ENCODE results near the gene MPG.
"Not testable (repeated sequence)": the region's sequence is repeated elsewhere in the genome, so short reads cannot be mapped to it uniquely, and the experiment has no call there.

The MPG gene

GRCh38 chr16:112153-112840, 34.3 kb downstream of the MPG start:
- DNase-seq (ENCODE audit: low read depth, low spot score): no peak

DNA sequence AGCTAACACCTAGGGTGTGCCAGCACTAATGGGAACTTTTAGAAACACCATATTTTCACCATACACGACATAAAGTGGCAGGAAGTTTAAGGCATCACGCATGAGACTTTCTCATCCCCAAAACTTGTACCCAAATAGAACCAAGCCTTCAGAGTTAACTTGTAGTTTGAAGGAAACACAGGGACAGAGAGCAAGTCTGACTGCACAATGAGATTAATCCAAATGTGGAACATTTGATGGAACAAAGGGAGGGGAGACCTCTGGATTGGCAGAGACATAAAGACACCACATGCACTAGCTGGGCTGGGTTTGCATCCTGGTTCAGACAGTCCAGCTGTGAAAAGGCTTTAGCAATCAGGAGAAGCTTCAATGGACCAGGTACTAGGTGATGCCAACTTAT, 36.3 kb downstream of the MPG start:
- DNase-seq (ENCODE audit: low read depth, low spot score): no peak

DNA sequence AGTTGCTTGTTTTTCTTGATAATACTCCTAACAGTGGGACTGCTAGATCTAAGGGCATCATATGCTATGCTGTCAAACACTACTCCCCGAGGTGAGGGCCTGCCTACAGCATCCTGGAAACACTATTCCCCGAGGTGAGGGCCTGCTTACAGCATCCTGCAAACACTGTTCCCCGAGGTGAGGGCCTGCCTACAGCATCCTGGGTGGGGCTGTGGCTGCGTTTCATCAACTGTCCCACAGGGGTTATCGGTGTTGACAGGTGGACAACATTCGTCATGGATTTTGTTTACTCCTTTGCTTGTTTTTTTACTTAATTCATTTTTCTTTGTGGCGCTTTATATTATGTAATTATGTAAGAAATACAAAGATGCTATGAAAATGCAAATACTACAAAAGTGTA, 38.0 kb downstream of the MPG start:
- no peak for DNase-seq (ENCODE audit: low read depth, low spot score)

DNA sequence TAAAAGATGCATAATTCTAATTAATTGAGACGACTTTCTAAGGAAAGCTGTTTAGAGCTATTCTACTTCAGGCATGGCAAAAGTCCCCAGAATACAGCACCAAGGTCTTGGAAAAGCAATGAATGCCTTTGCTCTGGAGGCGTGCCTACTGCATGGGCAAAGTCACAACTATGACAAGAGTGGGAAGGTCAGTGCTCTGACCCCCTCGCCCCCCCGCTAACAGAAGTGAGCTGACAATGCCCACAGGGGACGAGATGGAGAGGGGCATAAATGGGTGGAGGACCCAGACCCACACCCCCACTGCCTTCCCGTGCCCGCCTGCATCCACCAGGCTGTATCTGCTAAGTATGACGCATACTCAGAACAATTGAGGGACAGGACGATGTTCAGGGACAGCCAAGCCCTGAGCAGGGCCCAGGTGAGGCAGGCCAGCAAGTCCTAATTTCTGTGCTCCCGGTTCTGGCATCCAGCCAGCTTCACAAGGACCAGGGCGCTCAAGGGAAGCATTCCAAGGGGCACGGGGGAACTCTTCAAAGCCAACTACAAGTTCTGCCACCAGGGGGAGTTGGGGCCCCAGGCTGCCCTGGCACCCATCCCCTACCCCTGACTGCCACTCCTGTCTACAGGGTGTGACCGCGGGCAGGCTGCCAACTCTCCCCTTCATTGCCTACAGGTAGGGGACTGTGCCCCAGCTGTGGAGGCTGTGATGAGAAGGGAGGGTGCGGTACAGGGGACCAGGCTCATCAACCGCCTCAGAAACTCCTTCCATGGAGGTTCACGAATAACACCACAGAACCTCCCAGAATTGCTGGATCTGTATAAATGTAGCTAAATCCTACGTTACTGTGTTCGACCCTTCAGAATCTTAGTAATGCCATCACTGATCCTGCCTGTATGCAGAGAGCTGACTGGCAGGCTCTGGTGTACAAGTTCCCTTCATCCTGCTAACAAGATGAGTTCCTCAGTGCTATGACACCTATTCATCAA, 39.6 kb downstream of the MPG start:
- DNase-seq (ENCODE audit: low read depth, low spot score): peak; percentile 71

- no peak for DNase-seq (ENCODE audit: low read depth, low spot score)
These were observed 40.8 kb downstream of the MPG start for GRCh38 chr16:118857-119256.

DNA sequence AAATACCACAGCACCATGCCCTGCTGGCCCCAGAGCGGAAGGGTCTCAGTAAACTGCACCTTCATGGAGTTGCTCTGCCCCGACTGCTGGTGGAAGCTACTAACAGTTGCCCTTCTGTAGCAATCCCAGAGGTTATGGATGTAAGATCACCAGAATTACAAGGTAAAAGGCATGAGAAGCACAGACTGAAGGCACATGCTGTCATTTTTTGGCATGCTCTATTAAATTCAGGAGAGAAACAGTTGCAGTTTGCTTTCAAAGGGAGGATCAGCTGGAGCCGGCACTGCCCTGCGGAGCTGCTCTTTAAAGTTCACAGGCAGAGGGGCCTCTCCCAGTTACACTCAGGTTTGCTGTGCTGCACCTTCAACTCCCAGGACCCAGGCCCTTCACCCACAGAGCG, 41.3 kb downstream of the MPG start:
- DNase-seq (ENCODE audit: low read depth, low spot score): no peak

DNA sequence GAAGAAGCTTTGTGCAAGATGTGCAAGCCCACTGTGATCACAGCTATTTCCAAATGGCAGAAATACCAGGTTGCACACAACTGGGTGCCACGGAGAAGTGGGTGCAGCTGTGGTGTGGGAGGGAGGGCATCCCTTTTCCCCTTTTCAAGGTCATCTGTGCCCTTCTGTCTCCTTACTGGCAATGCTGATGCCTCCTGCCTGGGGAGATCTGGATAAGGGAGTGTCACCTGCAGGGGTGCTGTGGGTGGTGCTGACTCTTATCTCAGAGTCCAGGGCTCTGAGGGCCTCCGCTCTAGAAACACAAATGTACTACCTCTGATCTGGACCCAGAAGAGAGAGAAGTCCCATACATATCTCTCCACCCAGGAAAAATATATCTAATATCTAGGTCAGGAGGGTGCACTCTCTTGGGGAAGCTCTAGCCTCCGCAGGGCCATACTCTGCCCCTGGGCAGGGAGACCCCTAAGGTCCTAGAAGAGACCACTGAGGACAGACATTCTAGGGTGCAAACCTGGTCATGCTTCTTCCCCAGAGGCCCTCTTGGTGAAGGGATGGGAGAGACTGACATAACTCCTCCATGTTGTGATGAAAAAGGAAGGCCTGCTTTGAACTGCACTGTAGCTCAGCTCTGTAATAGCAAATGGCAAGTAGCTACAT, 41.9 kb downstream of the MPG start:
- DNase-seq (ENCODE audit: low read depth, low spot score): no peak

DNA sequence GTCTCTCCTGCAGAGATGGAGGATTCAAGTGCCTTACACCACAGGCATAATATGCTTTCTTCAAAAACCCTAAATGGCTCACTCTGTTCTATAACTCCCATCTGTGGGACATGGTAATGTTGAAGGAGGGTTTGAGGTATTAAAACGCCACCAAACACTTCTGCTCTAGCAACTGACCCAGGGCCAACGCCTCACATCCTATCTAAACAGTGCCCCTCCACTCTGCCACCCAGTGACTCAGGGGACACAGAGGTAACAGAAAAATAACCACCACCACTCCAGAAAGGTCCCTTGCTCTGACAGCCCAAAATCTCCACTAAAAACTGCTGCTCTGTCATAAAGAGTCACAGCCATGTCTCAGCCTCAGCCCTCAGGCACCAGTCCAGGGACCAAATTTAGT, 42.7 kb downstream of the MPG start:
- DNase-seq (ENCODE audit: low read depth, low spot score): no peak

DNA sequence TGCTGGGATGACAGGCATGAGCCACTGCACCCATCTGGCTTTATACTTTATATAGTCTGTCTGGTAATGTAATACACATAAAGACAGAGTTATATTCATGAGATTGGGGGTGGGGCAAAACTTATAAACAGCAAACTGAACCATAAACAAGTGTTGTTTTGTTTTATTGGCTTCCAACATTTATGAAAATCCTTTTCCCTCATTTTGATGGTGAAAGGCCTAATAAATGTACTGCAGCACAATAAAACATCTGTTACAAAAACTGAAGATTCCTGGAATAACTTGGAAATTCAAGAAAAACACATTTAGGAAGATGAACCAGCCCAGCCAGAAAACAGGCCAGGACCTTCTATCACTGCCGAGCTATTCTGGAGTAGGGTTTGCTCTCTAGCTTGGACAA, 44.3 kb downstream of the MPG start:
- no peak for DNase-seq (ENCODE audit: low read depth, low spot score)

DNA sequence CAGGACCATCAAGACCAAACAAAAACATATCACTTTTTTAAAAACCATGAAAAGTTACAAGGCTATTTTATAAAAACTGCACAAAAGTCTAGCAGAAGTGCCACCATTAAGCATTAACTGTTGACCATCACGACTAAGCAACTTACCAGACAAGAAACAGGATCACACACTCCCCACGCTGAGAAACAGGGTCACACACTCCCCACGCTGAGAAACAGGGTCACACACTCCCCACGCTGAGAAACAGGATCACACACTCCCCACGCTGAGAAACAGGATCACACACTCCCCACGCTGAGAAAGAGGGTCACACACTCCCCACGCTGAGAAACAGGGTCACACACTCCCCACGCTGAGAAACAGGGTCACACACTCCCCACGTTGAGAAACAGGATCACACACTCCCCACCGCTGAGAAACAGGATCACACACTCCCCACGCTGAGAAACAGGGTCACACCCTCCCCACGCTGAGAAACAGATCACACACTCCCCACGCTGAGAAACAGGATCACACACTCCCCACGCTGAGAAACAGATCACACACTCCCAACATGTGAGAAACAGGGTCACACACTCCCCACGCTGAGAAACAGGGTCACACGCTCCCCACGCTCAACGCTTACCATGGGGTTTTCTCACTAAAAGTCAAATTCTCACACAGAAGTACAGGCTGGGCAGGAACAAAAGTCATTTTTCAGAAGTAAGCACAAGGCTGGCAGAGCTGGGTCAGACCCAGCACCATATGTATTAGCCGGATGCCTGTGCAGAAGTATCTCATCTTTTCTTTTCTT, 45.7 kb downstream of the MPG start:
- not testable (repeated sequence) for DNase-seq (ENCODE audit: low read depth, low spot score)

GRCh38 chr16:125011-125410, 47.0 kb downstream of the MPG start:
- no peak for DNase-seq (ENCODE audit: low read depth, low spot score)

DNA sequence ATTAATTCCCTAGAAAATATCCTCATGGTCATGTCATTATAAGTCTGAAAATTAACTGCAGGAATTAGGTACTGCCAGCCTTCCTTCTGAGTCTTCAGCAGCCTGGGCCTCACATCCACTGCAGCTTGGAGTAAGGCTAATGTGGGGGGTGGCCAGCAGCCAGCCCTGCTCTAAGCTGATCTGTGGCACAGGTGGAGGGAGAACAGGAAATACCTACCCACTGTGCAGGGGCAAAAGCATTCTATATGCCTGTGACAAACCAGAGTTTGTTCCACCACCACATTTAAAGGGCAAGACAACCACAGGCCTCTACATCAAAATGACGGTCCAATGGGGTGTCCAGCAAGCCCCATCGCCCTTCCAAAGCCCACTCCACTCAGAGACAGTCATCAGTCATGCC, 51.0 kb downstream of the MPG start:
- DNase-seq (ENCODE audit: low read depth, low spot score): no peak

DNA sequence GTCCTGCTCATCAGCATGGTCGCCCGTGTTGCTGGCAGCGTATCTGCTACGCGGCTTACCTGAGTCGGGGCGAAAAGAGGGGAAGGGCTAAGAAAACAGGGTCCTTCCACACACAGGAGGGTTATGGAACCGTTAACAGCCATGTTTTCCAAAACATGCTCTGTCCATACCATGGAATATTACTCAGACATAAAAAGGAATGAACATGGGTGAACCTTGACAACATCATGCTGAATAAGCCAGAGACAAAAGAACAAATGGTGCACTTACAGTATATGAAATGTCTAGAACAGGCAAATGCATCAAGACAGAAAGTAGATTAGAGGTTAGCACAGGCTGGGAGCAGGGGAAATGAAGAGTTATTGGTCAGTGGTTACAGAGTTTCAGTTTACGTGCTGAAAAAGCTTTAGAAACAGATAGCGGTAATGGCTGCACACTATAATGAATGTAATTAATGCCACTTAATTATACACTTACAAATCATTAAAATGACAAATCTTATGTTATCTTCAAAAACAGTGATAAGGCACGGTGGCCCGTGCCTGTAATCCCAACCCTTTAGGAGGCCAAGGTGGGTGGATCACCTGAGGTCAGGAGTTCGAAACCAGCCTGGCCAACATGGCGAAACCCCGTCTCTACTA, 52.6 kb downstream of the MPG start:
- DNase-seq (ENCODE audit: low read depth, low spot score): no peak

DNA sequence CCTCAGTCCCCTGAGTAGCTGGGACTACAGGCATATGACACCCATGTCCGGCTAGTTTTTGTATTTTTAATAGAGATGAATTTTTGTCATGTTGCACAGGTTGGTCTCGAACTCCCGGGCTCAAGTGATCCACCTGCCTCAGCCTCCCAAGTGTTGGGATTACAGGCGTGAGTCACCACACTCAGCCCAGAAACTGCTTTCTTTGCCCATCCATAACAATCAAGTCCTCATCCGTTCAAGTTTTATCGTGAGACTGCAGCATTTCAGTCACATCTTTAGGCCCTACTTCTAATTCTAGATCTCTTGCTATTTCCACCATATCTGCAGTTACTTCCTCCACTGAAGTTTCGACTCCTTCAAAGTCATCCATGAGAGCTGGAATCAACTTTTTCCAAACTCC, 54.1 kb downstream of the MPG start:
- no peak for DNase-seq (ENCODE audit: low read depth, low spot score)

- no peak for DNase-seq (ENCODE audit: low read depth, low spot score)
These were observed 55.7 kb downstream of the MPG start for GRCh38 chr16:133716-134115.
